Ovary (tissue), 3 donors: ENCODE results near the gene AFP.

ENCODE experiments used
- CTCF ChIP-seq, 3 donors: fragments of 450-650 bp in 2 of 3; fragments of 200-600 bp in 1 of 3; IDR thresholded peaks; one replicate each; pipeline versions ENCODE4 v1.5.1 to v1.8.0; 2016 to 2022; ENCODE audit warnings: antibody characterized with exemption in 3 of 3, mild to moderate bottlenecking in 1 of 3
- EP300 ChIP-seq: sonication (generic); formaldehyde crosslinking; IDR thresholded peaks from one replicate; pipeline ENCODE4 v1.6.1; 2017; ENCODE audit warnings: antibody characterized with exemption
- POLR2A ChIP-seq: fragments of 450-650 bp; IDR thresholded peaks from one replicate; pipeline ENCODE4 v1.6.1; 2017; ENCODE audit warnings: antibody characterized with exemption, mild to moderate bottlenecking, moderate library complexity
- donor health status: DM: no; HTN: no; CAD: no.

GRCh38 chr4:73453701-73454005, 17.6 kb downstream of the AFP start:
- TF ChIP-seq CTCF (IDR thresholded peaks at IDR 0.05): no peak
- no peak for TF ChIP-seq POLR2A
- no peak for TF ChIP-seq EP300
